Measurements from ENCODE around the gene FNDC3B.
"Not testable (repeated sequence)": the region's sequence is repeated elsewhere in the genome, so short reads cannot be mapped to it uniquely, and the experiment has no call there.

Gene FNDC3B

GRCh38 chr3:172246107-172246844, 206.9 kb downstream of the FNDC3B start:
- DNase-seq, result no peak

GRCh38 chr3:172247525-172248274, 208.3 kb downstream of the FNDC3B start:
- no peak for DNase-seq

- peak; percentile 69 for DNase-seq
Measured at GRCh38 chr3:172249039-172249438, 209.7 kb downstream of the FNDC3B start.

GRCh38 chr3:172251211-172251610, 211.8 kb downstream of the FNDC3B start:
- no peak for DNase-seq

- no peak for DNase-seq
Measured at GRCh38 chr3:172253200-172253599, 213.8 kb downstream of the FNDC3B start.

GRCh38 chr3:172254542-172254941, 215.2 kb downstream of the FNDC3B start:
- DNase-seq, result no peak

- not testable (repeated sequence) for DNase-seq
Measured at GRCh38 chr3:172255321-172255720, 215.9 kb downstream of the FNDC3B start.

- DNase-seq, result peak; percentile 60
Measured at GRCh38 chr3:172256101-172256734, 216.8 kb downstream of the FNDC3B start.

- peak; percentile 85 for DNase-seq
Measured at GRCh38 chr3:172257648-172258400, 218.4 kb downstream of the FNDC3B start.

- DNase-seq, result peak; percentile 38
Measured at GRCh38 chr3:172258624-172259023, 219.2 kb downstream of the FNDC3B start.

- peak; percentile 68 for DNase-seq
Measured at GRCh38 chr3:172259111-172259541, 219.7 kb downstream of the FNDC3B start.

- DNase-seq, result peak; percentile 33
Measured at GRCh38 chr3:172259726-172260248, 220.4 kb downstream of the FNDC3B start.

- peak; percentile 52 for DNase-seq
Measured at GRCh38 chr3:172260381-172260780, 221.0 kb downstream of the FNDC3B start.

GRCh38 chr3:172261054-172261453, 221.7 kb downstream of the FNDC3B start:
- no peak for DNase-seq

GRCh38 chr3:172262991-172263608, 223.7 kb downstream of the FNDC3B start:
- peak; percentile 30 for DNase-seq

GRCh38 chr3:172263781-172264486, 224.6 kb downstream of the FNDC3B start:
- no peak for DNase-seq

- no peak for DNase-seq
Measured at GRCh38 chr3:172266103-172266502, 226.7 kb downstream of the FNDC3B start.

GRCh38 chr3:172268425-172268824, 229.0 kb downstream of the FNDC3B start:
- DNase-seq, result no peak

GRCh38 chr3:172268868-172269267, 229.5 kb downstream of the FNDC3B start:
- peak; percentile 42 for DNase-seq

GRCh38 chr3:172270557-172271166, 231.3 kb downstream of the FNDC3B start:
- no peak for DNase-seq

- no peak for DNase-seq
Measured at GRCh38 chr3:172271386-172271976, 232.1 kb downstream of the FNDC3B start.

All from fibroblast of upper back skin (primary cell).